Progenitor cell of endocrine pancreas (in vitro differentiated cells): ENCODE data around the gene CENPV. TPM values are rescaled to one million over a fixed set of nuclear protein-coding genes. Genes with fewer than 3 reads are reported as not detected.

Experiments
- DNase-seq: peaks from one replicate; pipeline ENCODE4 v3.0.0; 2021; ENCODE audit warnings: low spot score; ENCODE audit not compliant: unreplicated experiment
- H3K27ac Mint-ChIP-seq: 2 replicates; pipeline ENCODE4 v1.8.0; 2021; ENCODE audit warnings: mild to moderate bottlenecking, moderate library complexity, mixed read lengths
- H3K27me3 Mint-ChIP-seq: 2 replicates; pipeline ENCODE4 v1.8.0; 2021; ENCODE audit warnings: mixed read lengths
- H3K36me3 Mint-ChIP-seq: 2 replicates; pipeline ENCODE4 v1.8.0; 2022; ENCODE audit warnings: mixed read lengths; ENCODE audit not compliant: insufficient read depth
- H3K4me1 Mint-ChIP-seq: 2 replicates; pipeline ENCODE4 v1.8.0; 2021; ENCODE audit warnings: low read depth, mixed read lengths
- H3K4me3 Mint-ChIP-seq: 2 replicates; pipeline ENCODE4 v1.8.0; 2021; ENCODE audit warnings: low read depth, mild to moderate bottlenecking, moderate library complexity, mixed read lengths
- H3K9me3 Mint-ChIP-seq: 2 replicates; pipeline ENCODE4 v1.8.0; 2021; ENCODE audit warnings: low read depth, mixed read lengths
- total RNA-seq: library from RNA; stranded (reverse); gene quantifications from 2 replicates; pipeline ENCODE4 v1.2.1, GENCODE V29; 2021
- TF ChIP-seq, protein P1 (sequence below): fragments of 200-600 bp; sonication (generic); IDR thresholded peaks from one replicate; pipeline ENCODE4 v1.5.0; 2021; ENCODE audit warnings: antibody characterized with exemption, mild to moderate bottlenecking; ENCODE audit not compliant: unreplicated experiment

CENPV gene
- total RNA-seq, 1 donor from 2014 or later: 201 TPM

DNA sequence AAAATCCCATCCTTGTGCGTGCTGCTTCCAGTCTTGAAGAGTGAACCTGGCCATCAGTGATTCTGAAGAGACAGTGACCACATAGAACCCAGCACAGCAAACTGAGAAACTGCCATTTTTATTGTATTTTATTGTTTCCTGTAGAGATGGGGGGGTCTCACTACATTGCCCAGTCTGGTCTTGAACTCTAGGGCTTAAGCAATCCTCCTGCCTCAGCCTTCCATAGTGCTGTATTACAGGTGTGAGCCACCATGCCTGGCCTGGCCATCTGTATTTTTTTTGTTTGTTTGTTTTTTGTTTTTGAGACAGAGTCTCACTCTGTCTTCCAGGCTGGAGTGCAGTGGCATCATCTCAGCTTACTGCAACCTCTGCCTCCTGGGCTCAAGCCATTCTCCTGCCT, 13.9 kb downstream of the CENPV start:
- Mint-ChIP-seq H3K4me1 (no peaks in the 10 kb centered on the region), H3K27me3 (no peaks in the 10 kb centered on the region), H3K36me3 (peaks cover 19% of the 10 kb centered on the region), H3K27ac (no peak overlapping the region), H3K4me3 (no peak overlapping the region), H3K9me3 (no peaks in the 10 kb centered on the region)
- no peak for DNase-seq
- TF ChIP-seq, protein P1, sequence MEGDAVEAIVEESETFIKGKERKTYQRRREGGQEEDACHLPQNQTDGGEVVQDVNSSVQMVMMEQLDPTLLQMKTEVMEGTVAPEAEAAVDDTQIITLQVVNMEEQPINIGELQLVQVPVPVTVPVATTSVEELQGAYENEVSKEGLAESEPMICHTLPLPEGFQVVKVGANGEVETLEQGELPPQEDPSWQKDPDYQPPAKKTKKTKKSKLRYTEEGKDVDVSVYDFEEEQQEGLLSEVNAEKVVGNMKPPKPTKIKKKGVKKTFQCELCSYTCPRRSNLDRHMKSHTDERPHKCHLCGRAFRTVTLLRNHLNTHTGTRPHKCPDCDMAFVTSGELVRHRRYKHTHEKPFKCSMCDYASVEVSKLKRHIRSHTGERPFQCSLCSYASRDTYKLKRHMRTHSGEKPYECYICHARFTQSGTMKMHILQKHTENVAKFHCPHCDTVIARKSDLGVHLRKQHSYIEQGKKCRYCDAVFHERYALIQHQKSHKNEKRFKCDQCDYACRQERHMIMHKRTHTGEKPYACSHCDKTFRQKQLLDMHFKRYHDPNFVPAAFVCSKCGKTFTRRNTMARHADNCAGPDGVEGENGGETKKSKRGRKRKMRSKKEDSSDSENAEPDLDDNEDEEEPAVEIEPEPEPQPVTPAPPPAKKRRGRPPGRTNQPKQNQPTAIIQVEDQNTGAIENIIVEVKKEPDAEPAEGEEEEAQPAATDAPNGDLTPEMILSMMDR: no peak

DNA sequence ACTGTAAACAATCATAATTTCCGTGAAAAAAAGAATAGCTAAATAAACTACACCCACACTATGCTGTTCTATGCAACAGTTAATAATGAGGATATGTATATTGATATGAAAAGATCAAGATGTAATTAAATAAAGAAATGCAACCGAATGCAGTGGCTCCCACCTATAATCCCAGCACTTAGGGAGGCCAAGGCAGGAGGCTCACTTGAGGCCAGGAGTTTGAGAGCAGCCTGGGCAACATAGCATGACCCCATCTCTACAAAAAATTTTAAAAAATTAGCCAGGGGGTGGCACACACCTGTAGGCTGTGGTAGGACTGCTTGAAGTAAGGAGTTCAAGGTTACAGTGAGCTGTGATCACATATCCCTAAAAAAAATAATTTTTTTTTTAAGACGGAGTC, 14.9 kb downstream of the CENPV start:
- Mint-ChIP-seq H3K4me1 (no peaks in the 10 kb centered on the region), H3K27me3 (no peaks in the 10 kb centered on the region), H3K4me3 (no peak overlapping the region), H3K9me3 (no peaks in the 10 kb centered on the region), H3K36me3 (peaks cover 11% of the 10 kb centered on the region), H3K27ac (no peak overlapping the region)
- no peak for DNase-seq
- TF ChIP-seq, protein P1: no peak

DNA sequence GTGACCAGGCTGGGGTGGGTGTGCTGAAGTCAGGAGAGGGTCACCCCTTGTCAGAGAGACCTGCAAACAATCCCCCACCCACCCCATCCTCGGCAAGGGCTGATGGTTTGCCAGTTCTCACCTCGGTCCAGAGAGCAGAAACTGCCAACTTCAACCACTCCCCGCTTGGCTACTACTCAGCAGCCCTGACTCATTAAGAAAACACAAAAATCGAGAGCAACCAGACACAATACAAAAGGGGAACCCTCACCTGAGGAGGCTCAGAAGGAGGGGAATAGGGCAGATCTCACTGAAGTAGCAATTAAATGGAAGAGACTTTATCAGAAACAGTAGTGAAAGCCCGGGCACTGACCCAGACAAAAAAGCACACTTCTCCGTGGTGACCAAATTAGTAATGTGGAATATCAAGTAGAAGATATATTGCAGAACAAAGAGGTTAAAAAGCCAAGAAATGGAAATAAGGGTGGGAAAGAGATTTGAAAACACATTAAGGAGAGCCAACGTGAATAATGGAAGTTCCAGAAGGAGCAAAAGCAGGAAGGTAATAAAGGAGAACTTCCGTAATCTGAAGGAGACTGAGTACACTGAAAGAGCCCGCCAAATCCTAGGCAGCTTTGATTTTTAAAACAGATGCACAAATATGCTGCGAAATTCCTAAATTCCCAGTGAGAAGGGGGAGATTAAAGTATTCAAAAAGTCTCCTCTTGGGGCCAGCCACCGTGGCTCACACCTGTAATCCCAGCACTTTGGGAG, 23.6 kb downstream of the CENPV start:
- H3K27me3 Mint-ChIP-seq: no peaks in the 10 kb centered on the region
- H3K27ac Mint-ChIP-seq: no peak overlapping the region
- DNase-seq: no peak
- TF ChIP-seq, protein P1: no peak
- H3K4me1 Mint-ChIP-seq: peaks cover 7% of the 10 kb centered on the region
- H3K9me3 Mint-ChIP-seq: no peaks in the 10 kb centered on the region
- H3K4me3 Mint-ChIP-seq: no peak overlapping the region
- peaks cover 4% of the 10 kb centered on the region for H3K36me3 Mint-ChIP-seq

DNA sequence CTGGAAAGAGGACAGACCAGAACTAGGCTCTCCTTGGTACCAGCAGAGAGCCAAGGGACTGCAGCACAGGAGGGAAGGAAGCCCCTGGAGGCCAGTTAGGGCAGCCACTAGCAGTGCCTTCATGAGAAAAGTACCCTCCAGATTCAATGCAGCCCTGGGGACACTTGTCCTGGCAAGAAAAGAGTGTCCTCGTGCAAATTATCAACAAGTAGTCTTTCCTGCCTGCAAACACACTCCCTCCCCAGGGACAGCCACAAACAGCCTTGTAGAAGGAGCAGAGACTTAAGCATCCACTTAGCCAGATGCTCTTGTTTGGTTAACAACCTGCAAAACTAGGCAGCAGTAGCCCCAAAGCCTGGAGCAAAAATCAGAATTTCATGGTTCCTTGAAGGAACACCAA, 24.3 kb downstream of the CENPV start:
- Mint-ChIP-seq H3K4me1 (peaks cover 7% of the 10 kb centered on the region), H3K4me3 (no peak overlapping the region), H3K27me3 (no peaks in the 10 kb centered on the region)

DNA sequence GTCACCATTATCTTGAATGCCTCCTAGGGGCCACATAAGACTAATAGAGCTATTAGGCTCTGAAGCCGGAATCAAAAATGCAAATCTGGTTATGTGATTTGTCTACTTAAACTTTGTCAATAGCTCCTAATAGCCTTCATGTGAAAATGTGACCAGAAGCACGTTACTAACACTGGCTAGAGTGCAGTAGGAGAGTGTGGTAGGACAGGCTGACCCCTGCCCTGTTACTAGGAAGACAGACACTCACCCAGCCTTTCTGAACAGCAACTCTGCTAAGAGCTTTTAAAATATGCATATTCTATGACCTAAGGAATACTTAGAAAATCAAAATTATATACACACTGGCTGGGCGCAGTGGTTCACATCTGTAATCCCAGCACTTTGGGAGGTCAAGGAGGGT, 26.3 kb downstream of the CENPV start:
- H3K27ac Mint-ChIP-seq: no peak overlapping the region

More for the DNA sequence above, 24.3 kb downstream of the CENPV start:
- Mint-ChIP-seq H3K36me3 (peaks cover 4% of the 10 kb centered on the region), H3K9me3 (no peaks in the 10 kb centered on the region), H3K27ac (peak overlapping the region; percentile 27)
- no peak for DNase-seq
- TF ChIP-seq, protein P1: no peak

More for the DNA sequence above, 26.3 kb downstream of the CENPV start:
- Mint-ChIP-seq H3K9me3 (no peaks in the 10 kb centered on the region), H3K27me3 (no peaks in the 10 kb centered on the region), H3K36me3 (peaks cover 6% of the 10 kb centered on the region), H3K4me3 (no peak overlapping the region), H3K4me1 (peaks cover 7% of the 10 kb centered on the region)
- DNase-seq: no peak
- TF ChIP-seq, protein P1: no peak
